ENCODE data around the gene SPRYD4. TPM values are rescaled to one million over a fixed set of nuclear protein-coding genes. Genes with fewer than 3 reads are reported as not detected.

Gene SPRYD4
- total and polyA plus RNA-seq, 9 of the 15 experiments (the other 6 are each of a cell fraction or from before 2014, with no cell fraction given) = 1.8 to 4.7 (median 2.8) TPM

- peak; percentile 6 for TF ChIP-seq PRDM10 (IDR thresholded peaks at IDR 0.05; ENCODE audit: partially characterized antibody)
- peak; percentile 75; the same call in 1 of the 2 replicates for TF ChIP-seq LARP7 (IDR thresholded peaks at IDR 0.05)
- TF ChIP-seq HDAC6 (IDR thresholded peaks at IDR 0.05; ENCODE audit: low read depth, low read length) = no peak
- TF ChIP-seq KDM5B (IDR thresholded peaks at IDR 0.05; ENCODE audit: insufficient replicate concordance, low read depth, low read length) = peak; percentile 50
- TF ChIP-seq PHF8 (IDR thresholded peaks at IDR 0.05; ENCODE audit: borderline replicate concordance, low read length) = no peak
- no peak for TF ChIP-seq POLR3G (IDR thresholded peaks at IDR 0.05; ENCODE audit: extremely low read depth, insufficient read length, insufficient replicate concordance)
- no peak for TF ChIP-seq CAMTA2 (CRISPR knock-in tag; conservative IDR thresholded peaks at IDR 0.05)
- no peak for TF ChIP-seq RBM17 (IDR thresholded peaks at IDR 0.05; ENCODE audit: borderline replicate concordance, low read depth, low read length)
- no peak for TF ChIP-seq ZNF445 (CRISPR knock-in tag; IDR thresholded peaks at IDR 0.05; ENCODE audit: low read depth)
- TF ChIP-seq ZNF407 (IDR thresholded peaks at IDR 0.05; ENCODE audit: low read depth) = peak; percentile 67; the same call in 1 of the 2 replicates
- no peak for TF ChIP-seq PYGO2 (tag; IDR thresholded peaks at IDR 0.05)
- TF ChIP-seq PCBP1 (IDR thresholded peaks at IDR 0.05; ENCODE audit: low read depth, low read length, poor library complexity, severe bottlenecking) = no peak
- TF ChIP-seq ZNF76 (CRISPR knock-in tag; IDR thresholded peaks at IDR 0.05; ENCODE audit: borderline replicate concordance) = no peak
- no peak for TF ChIP-seq ATF1 (CRISPR knock-in tag; IDR thresholded peaks at IDR 0.05)
- peak; percentile 72 for TF ChIP-seq ATF1 (tag; IDR thresholded peaks at IDR 0.05)
- no peak for TF ChIP-seq DACH1 (IDR thresholded peaks at IDR 0.05; ENCODE audit: partially characterized antibody)
- TF ChIP-seq NFE2 (IDR thresholded peaks at IDR 0.05; ENCODE audit: low read depth) = peak; percentile 46; the same call in 1 of the 2 replicates
These were observed 30.8 kb upstream of the SPRYD4 start (continued) for GRCh38 chr12:56437430-56438176.

All from K562 (cell line).